K562 (cell line): ENCODE measurements around the gene SCAPER. TPM values are rescaled to one million over a fixed set of nuclear protein-coding genes. Genes with fewer than 3 reads are reported as not detected.

Source experiments
- ATAC-seq: fragments of 200-7000 bp; cut with Tn5 transposase; 3 replicates; pipeline ENCODE4 v1.9.1; 2020; ENCODE audit warnings: moderate library complexity
- BruUV-seq: library from RNA; stranded (reverse); fragments of 400-500 nt; replicated peaks from 2 replicates; lab custom pipeline; 2021; lab: Mats Ljungman, UMichigan
- CTCF ChIA-PET: fragments of 300-600 bp; formaldehyde crosslinking; extraction: SDS; loops from one replicate; lab custom pipeline; 2021; ENCODE audit warnings: low intra/inter-chr PET ratio; lab: Yijun Ruan, JAX
- POLR2A ChIA-PET: fragments of 300-600, 350-650 bp; sonication (Branson Sonifier 250); formaldehyde crosslinking; extraction: SDS; loops from one replicate; lab custom pipeline; 2021; ENCODE audit warnings: antibody characterized with exemption, inconsistent platforms; lab: Yijun Ruan, JAX
- DNase-seq, 4 experiments: peaks; one replicate each; pipeline versions ENCODE4 v3.0.0 to v3.0.0-alpha.2; 2011 to 2018; ENCODE audit warnings: low spot score in 3 of 4, mixed read lengths in 3 of 4; ENCODE audit errors: extremely low read depth in 1 of 4
- FAIRE-seq: peaks from 2 replicates; lab custom pipeline; 2011; peaks lifted over from hg19 to GRCh38; lab: Jason Lieb, UNC
- H2AFZ ChIP-seq: 2 replicates; pipeline ENCODE4 v1.6.0; 2011; ENCODE audit warnings: low read depth, low read length, control low read depth, inconsistent platforms
- H3K27ac ChIP-seq: fragments of 200-600 bp; 3 replicates; pipeline ENCODE4 v1.8.0; 2011; ENCODE audit warnings: low read depth, mild to moderate bottlenecking, control low read depth, inconsistent platforms, low read length, moderate library complexity, mixed read lengths; ENCODE audit errors: extremely low read depth
- H3K27me3 ChIP-seq, 2 experiments: fragments of 300-600 bp in 1 of 2; 2 replicates in 1 of 2; 3 replicates in 1 of 2; pipeline versions ENCODE4 v1.6.0 to v1.8.0; 2011; ENCODE audit warnings: inconsistent platforms in 2 of 2, low read length in 2 of 2, mild to moderate bottlenecking in 1 of 2, mixed read lengths in 1 of 2, moderate library complexity in 1 of 2; ENCODE audit not compliant: control insufficient read depth in 2 of 2, insufficient read depth in 2 of 2
- H3K36me3 ChIP-seq: fragments of 300-600 bp; 3 replicates; pipeline ENCODE4 v1.8.0; 2011; ENCODE audit warnings: mild to moderate bottlenecking, low read length, inconsistent platforms; ENCODE audit not compliant: control insufficient read depth, insufficient read depth
- H3K4me1 ChIP-seq, 2 experiments: fragments of 200-600 bp in 1 of 2; replicated peaks in 1 of 2; 2 replicates in 1 of 2; 3 replicates in 1 of 2; pipeline versions ENCODE4 v1.5.1 to v1.8.0; 2011; ENCODE audit warnings: inconsistent platforms in 2 of 2, low read length in 2 of 2, mild to moderate bottlenecking in 1 of 2, mixed read lengths in 1 of 2, moderate library complexity in 1 of 2; ENCODE audit not compliant: control insufficient read depth in 2 of 2, insufficient read depth in 2 of 2
- H3K4me2 ChIP-seq: 2 replicates; pipeline ENCODE4 v1.6.1; 2011; ENCODE audit warnings: low read length, control low read depth, inconsistent platforms, mixed read lengths; ENCODE audit not compliant: insufficient read depth
- H3K4me3 ChIP-seq: fragments of 200-600 bp; sonication (generic), shearing (Covaris generic); 2 replicates; pipeline ENCODE4 v1.5.1; 2016; ENCODE audit warnings: control low read depth, inconsistent platforms
- H3K79me2 ChIP-seq: fragments of 200-600 bp; 3 replicates; pipeline ENCODE4 v1.8.0; 2011; ENCODE audit warnings: low read length, inconsistent platforms; ENCODE audit not compliant: control insufficient read depth, insufficient read depth
- H3K9ac ChIP-seq, 2 experiments: 2 replicates each; pipeline versions ENCODE4 v1.6.0 to v1.6.1; 2011; ENCODE audit warnings: low read depth in 2 of 2, low read length in 2 of 2, control low read depth in 1 of 2, inconsistent platforms in 1 of 2, mild to moderate bottlenecking in 1 of 2, mixed read lengths in 1 of 2; ENCODE audit not compliant: insufficient read depth in 1 of 2
- H3K9me1 ChIP-seq: one replicate; pipeline ENCODE4 v1.6.0; 2011; ENCODE audit warnings: inconsistent platforms, mild to moderate bottlenecking, low read length, moderate library complexity; ENCODE audit not compliant: control insufficient read depth, insufficient read depth
- H3K9me3 ChIP-seq: replicated peaks from 2 replicates; pipeline ENCODE4 v1.5.1; 2011; ENCODE audit warnings: low read depth, low read length, inconsistent platforms; ENCODE audit not compliant: control insufficient read depth, insufficient read depth
- H4K20me1 ChIP-seq: replicated peaks from 2 replicates; pipeline ENCODE4 v1.6.1; 2011; ENCODE audit warnings: low read length, inconsistent platforms, mixed read lengths; ENCODE audit not compliant: control insufficient read depth, insufficient read depth
- CTCF ChIP-seq, 3 experiments: IDR thresholded peaks in 2 of 3; conservative IDR thresholded peaks in 1 of 3; 2 replicates each; pipeline ENCODE4 v1.5.1; 2011 to 2012; ENCODE audit warnings: low read length in 3 of 3, mild to moderate bottlenecking in 3 of 3, control low read depth in 2 of 3, improper control_type of control experiment in 1 of 3, inconsistent platforms in 1 of 3, low read depth in 1 of 3, mixed read lengths in 1 of 3, moderate library complexity in 1 of 3; ENCODE audit not compliant: insufficient read depth in 2 of 3
- EGR1 ChIP-seq: fragments of 450-650 bp; conservative IDR thresholded peaks from 2 replicates; pipeline ENCODE4 v1.6.1; 2017; ENCODE audit warnings: mild to moderate bottlenecking
- MTA3 ChIP-seq: fragments of 450-650 bp; formaldehyde crosslinking; IDR thresholded peaks from 2 replicates; pipeline ENCODE4 v1.6.1; 2017; ENCODE audit warnings: mild to moderate bottlenecking, borderline replicate concordance
- POLR3A ChIP-seq: IDR thresholded peaks from 2 replicates; pipeline ENCODE4 v1.6.1; 2011; ENCODE audit warnings: borderline replicate concordance, mild to moderate bottlenecking, moderate library complexity; ENCODE audit not compliant: insufficient read length, insufficient read depth; ENCODE audit errors: extremely low read depth
- POLR3G ChIP-seq: IDR thresholded peaks from 2 replicates; pipeline ENCODE4 v1.6.1; 2011; ENCODE audit not compliant: insufficient read length, insufficient replicate concordance; ENCODE audit errors: extremely low read depth
- RAD21 ChIP-seq, 2 experiments: fragments of 250-450 bp in 1 of 2; fragments of 450-650 bp in 1 of 2; sonication (Bioruptor Pico) in 1 of 2; formaldehyde crosslinking in 1 of 2; IDR thresholded peaks in 1 of 2; conservative IDR thresholded peaks in 1 of 2; 2 replicates each; pipeline versions ENCODE4 v1.4.0 to v1.8.0; 2020 to 2022; ENCODE audit warnings: mild to moderate bottlenecking in 2 of 2, moderate library complexity in 1 of 2
- REST ChIP-seq, 2 experiments: fragments of 450-650 bp; formaldehyde crosslinking in 1 of 2; IDR thresholded peaks; 2 replicates each; pipeline versions ENCODE4 v1.4.0 to v1.6.1; 2014 to 2020; ENCODE audit warnings: mild to moderate bottlenecking in 2 of 2, borderline replicate concordance in 1 of 2, low read depth in 1 of 2
- SMC3 ChIP-seq: conservative IDR thresholded peaks from 2 replicates; pipeline ENCODE4 v1.6.1; 2011; ENCODE audit warnings: low read depth, low read length, improper control_type of control experiment; ENCODE audit not compliant: insufficient read depth
- whole genome bisulfite sequencing: fragments of 100-300 bp; shearing (Covaris generic); methylation state at CpG from one replicate; pipeline ENCODE4 v1.1.6; 2016; ENCODE audit warnings: low coverage, mixed read lengths; ENCODE audit not compliant: insufficient coverage; ENCODE audit errors: missing lambda C conversion rate; 5-methylcytosine and 5-hydroxymethylcytosine counted together
- in situ Hi-C: fragments of 300-500 bp; cut with MboI; formaldehyde crosslinking; loops from 4 replicates; pipeline ENCODE4 v1.15.0; 2018; ENCODE audit warnings: inconsistent platforms, mixed read lengths
- intact Hi-C: fragments of 100-400 bp; cut with micrococcal nuclease; formaldehyde crosslinking; loops from 2 replicates; pipeline ENCODE4 v1.14.2; 2022
- polyA plus RNA-seq, 8 experiments: library from polyadenylated mRNA; depleted of rRNA in 4 of 8; stranded (reverse) in 5 of 8; unstranded in 3 of 8; fragments of >200 nt; fragmentation: Nextera tagmentation in 2 of 8; fragmentation: Illumina TruSeq in 1 of 8; extraction: Ambion mirVana in 2 of 8; extraction: Trizol in 1 of 8; gene quantifications; 2 replicates each; pipeline versions ENCODE4 v1.2.1 to v1.2.3, GENCODE V29; 2011 to 2014; ENCODE audit warnings: inconsistent platforms in 1 of 8, missing spikeins in 1 of 8
- total RNA-seq, 7 experiments: library from RNA; depleted of rRNA in 6 of 7; stranded (reverse); fragments of >200 nt in 6 of 7; fragmentation: Illumina TruSeq in 2 of 7; extraction: Trizol in 2 of 7; gene quantifications; 2 replicates each; pipeline versions ENCODE4 v1.2.1 to v1.2.3, GENCODE V29; 2011 to 2021; ENCODE audit warnings: low replicate concordance in 1 of 7

Gene SCAPER
- total and polyA plus RNA-seq, 9 of the 15 experiments (the other 6 are each of a cell fraction or from before 2014, with no cell fraction given), result 1.3 to 5.7 (median 3.2) TPM

- no peaks in the 10 kb centered on the region for H3K27me3 ChIP-seq
- H3K4me3 ChIP-seq, result no peak overlapping the region
- ChIA-PET CTCF (no interaction called here), POLR2A (interaction anchor here (0.6 to 1.8 kb wide), 9 partner anchors 14 to 692 kb away, joined by 3 to 9 read pairs (median 4); partner anchors contain the start of gene ETFA)
- no peaks in the 10 kb centered on the region for H4K20me1 ChIP-seq
- TF ChIP-seq EGR1 (no peak), CTCF (IDR thresholded peaks at IDR 0.05 in 2 of 3, conservative IDR thresholded peaks at IDR 0.05 in 1 of 3; ENCODE audit: insufficient read depth in 2 of 3, low read depth in 1 of 3, low read length in 3 of 3) (peak; percentile 60 to 68 (median 67)), POLR3G (no peak), SMC3 (peak; percentile 34; the same call in 1 of the 2 replicates), RAD21 (CRISPR knock-in tag; conservative IDR thresholded peaks at IDR 0.05 in 1 of 2, IDR thresholded peaks at IDR 0.05 in 1 of 2) (peak; percentile 20 to 58; a peak in 2 of 4 replicates), POLR3A (no peak), REST (IDR thresholded peaks at IDR 0.05; ENCODE audit: borderline replicate concordance) (peak; percentile 31; the same call in 1 of the 2 replicates), REST (CRISPR knock-in tag; IDR thresholded peaks at IDR 0.05; ENCODE audit: low read depth) (no peak), MTA3 (0 out of 2 replicates have a peak, but pooled peaks have one; percentile 17)
- ATAC-seq (peak; percentile 76), DNase-seq (peak in 3 of 4 experiments; percentile 28 to 58 (median 51)), FAIRE-seq (peak; percentile 86)
- no peaks in the 10 kb centered on the region for H3K9me1 ChIP-seq
- H3K36me3 ChIP-seq, result no peaks in the 10 kb centered on the region
- H3K27ac ChIP-seq, result no peak overlapping the region
- no peaks in the 10 kb centered on the region for H3K79me2 ChIP-seq
- no peak overlapping the region for H3K4me2 ChIP-seq
- H3K9ac ChIP-seq, result no peak overlapping the region
- H3K4me1 ChIP-seq, result peaks cover 15 to 16% of the 10 kb centered on the region in 2 experiments; a peak in 4 of 5 replicates
- 30% methylated on average over 5 of the region's 7 CpGs for WGBS
- intact Hi-C loops, result loop anchor here (1.0 to 10.0 kb wide), 3 partner anchors 38 to 535 kb away; no protein-coding TSS in a partner anchor
- no peaks in the 10 kb centered on the region for H3K9me3 ChIP-seq
- in situ Hi-C loops, result no loop called here
- 0 out of 2 replicates have a peak overlapping the region, but pooled peaks have one; percentile 29 for H2AFZ ChIP-seq
- no TSS peak for BruUV-seq
These were observed 575.0 kb downstream of the SCAPER start for GRCh38 chr15:76330080-76330680.
